Measurements from ENCODE around the gene SHROOM4.

DNA sequence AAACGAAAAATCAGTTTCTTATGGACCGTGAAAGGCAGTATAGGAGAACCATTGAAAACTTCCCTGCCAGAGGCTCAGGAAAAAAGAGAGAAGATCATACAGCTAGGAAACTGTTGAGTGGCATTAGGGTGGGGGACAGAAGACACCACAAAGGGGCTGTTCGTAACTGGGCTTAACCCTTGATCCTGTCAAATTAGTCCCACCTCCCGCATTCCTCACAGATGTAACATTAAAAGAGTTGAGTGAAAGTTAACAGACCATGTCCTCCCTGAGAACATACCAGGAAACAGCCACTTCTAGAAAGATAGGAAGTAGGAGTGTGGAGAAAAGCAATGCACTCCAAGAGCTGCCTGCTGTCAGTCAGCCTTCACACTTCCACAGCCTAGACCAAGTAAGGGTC lies 8.7 kb downstream of the SHROOM4 start:
- TF ChIP-seq, protein P1, sequence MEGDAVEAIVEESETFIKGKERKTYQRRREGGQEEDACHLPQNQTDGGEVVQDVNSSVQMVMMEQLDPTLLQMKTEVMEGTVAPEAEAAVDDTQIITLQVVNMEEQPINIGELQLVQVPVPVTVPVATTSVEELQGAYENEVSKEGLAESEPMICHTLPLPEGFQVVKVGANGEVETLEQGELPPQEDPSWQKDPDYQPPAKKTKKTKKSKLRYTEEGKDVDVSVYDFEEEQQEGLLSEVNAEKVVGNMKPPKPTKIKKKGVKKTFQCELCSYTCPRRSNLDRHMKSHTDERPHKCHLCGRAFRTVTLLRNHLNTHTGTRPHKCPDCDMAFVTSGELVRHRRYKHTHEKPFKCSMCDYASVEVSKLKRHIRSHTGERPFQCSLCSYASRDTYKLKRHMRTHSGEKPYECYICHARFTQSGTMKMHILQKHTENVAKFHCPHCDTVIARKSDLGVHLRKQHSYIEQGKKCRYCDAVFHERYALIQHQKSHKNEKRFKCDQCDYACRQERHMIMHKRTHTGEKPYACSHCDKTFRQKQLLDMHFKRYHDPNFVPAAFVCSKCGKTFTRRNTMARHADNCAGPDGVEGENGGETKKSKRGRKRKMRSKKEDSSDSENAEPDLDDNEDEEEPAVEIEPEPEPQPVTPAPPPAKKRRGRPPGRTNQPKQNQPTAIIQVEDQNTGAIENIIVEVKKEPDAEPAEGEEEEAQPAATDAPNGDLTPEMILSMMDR (IDR thresholded peaks at IDR 0.05; ENCODE audit: low read length) = no peak
- TF ChIP-seq EZH2 (optimal IDR thresholded peaks at IDR 0.05; ENCODE audit: low read depth, low read length) (no peak), EZH2phosphoT487 (IDR thresholded peaks at IDR 0.05; ENCODE audit: low read length) (no peak)

All from MM.1S (cell line).